ENCODE measurements around the gene THRSP. TPM values are rescaled to one million over a fixed set of nuclear protein-coding genes. Genes with fewer than 3 reads are reported as not detected.

THRSP gene
- total RNA-seq, 2 experiments from 2014 or later, result not detected

DNA sequence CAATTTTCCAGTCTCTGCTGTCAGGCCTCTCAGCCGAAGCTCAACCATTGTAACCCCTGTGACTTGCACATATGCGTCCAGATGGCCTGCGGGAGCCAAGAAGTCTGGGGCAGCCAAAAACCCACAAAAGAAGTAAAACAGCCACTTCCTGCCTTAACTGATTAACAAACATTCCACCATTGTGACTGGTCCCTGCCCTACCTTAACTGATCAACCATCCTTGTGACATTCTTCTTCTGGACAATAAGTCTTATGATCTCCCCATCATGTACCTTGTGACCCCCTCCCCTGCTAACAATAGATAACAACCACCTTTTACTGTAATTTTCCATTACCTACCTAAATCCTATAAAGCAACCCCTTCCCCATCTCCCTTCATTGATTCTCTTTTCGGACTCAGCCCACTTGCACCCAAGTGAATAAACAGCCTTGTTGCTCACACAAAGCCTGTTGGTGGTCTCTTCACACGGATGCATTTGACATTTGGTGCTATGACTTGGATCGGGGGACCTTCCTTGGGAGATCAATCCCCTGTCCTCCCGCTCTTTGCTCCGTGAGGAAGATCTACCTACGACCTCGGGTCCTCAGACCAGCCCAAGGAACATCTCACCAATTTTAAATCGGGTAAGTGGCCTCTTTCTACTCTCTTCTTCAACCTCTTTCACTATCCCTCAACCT, 17.3 kb downstream of the THRSP start:
- no peaks in the 10 kb centered on the region for H3K27me3 Mint-ChIP-seq
- H3K27ac ChIP-seq (ENCODE audit: low read depth in 1 of 2, low read length in 2 of 2), result no peak overlapping the region
- peak overlapping the region; percentile 93 for H3K27ac Mint-ChIP-seq
- ATAC-seq (ENCODE audit: poor library complexity) (no peak), DNase-seq (no peak)
- H3K4me1 Mint-ChIP-seq (ENCODE audit: low read depth), result peaks cover 48% of the 10 kb centered on the region
- no peaks in the 10 kb centered on the region for H3K27me3 ChIP-seq (ENCODE audit: control insufficient read depth in 1 of 2, insufficient read depth in 2 of 2, low read length in 2 of 2)
- peaks cover 34% of the 10 kb centered on the region for H3K4me1 ChIP-seq (ENCODE audit: insufficient read depth, low read length)
- H3K36me3 Mint-ChIP-seq (ENCODE audit: low read depth), result peaks cover 21% of the 10 kb centered on the region
- no peaks in the 10 kb centered on the region for H3K9me3 ChIP-seq (ENCODE audit: control insufficient read depth in 1 of 2, insufficient read depth in 1 of 2, low read length in 2 of 2)
- no peaks in the 10 kb centered on the region for H3K9me3 Mint-ChIP-seq
- ChIA-PET POLR2A (interaction anchor here (0.9 to 2.6 kb wide), 3 partner anchors 58 to 120 kb away, joined by 4 to 27 read pairs (median 13); partner anchors contain the start of genes ALG8 and INTS4), CTCF (interaction anchor here (0.9 kb wide), 1 partner anchor 10 kb away, joined by 3 read pairs; no protein-coding TSS in a partner anchor)
- no peak for TF ChIP-seq CTCF (IDR thresholded peaks at IDR 0.05)
- intact Hi-C loops (cut with DNase I, micrococcal nuclease), result loop anchor here in 1 of 2 experiments (2.0 to 5.0 kb wide), 3 partner anchors 56 to 491 kb away; partner anchors contain the start of gene NARS2
- no peak overlapping the region for H3K4me3 ChIP-seq (ENCODE audit: low read length)
- H3K4me3 Mint-ChIP-seq, result peak overlapping the region; percentile 96
- H3K36me3 ChIP-seq (ENCODE audit: insufficient read depth, low read length), result no peaks in the 10 kb centered on the region

DNA sequence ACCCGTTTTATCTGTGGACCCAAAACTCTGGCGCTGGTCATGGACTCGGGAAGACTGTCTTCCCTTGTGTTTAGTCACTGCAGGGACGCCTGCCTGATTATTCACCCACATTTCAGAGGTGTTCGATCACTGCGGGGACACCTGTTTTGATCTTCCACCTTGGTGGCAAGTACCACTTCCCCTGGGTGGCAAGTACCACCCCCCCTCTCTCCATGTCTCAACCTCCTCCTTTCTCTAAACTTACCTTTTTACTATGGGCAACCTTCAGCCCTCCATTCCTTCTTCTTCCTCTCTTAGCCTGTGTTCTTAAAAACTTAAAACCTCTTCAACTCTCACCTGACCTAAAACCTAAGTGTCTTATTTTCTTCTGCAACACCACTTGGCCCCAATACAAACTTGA, 17.9 kb downstream of the THRSP start:
- no peaks in the 10 kb centered on the region for H3K27me3 ChIP-seq (ENCODE audit: control insufficient read depth in 1 of 2, insufficient read depth in 2 of 2, low read length in 2 of 2)
- H3K4me3 ChIP-seq (ENCODE audit: low read length), result no peak overlapping the region
- H3K9me3 ChIP-seq (ENCODE audit: control insufficient read depth in 1 of 2, insufficient read depth in 1 of 2, low read length in 2 of 2), result no peaks in the 10 kb centered on the region
- H3K36me3 ChIP-seq (ENCODE audit: insufficient read depth, low read length), result no peaks in the 10 kb centered on the region
- Mint-ChIP-seq H3K27ac (peak overlapping the region; percentile 93), H3K27me3 (no peaks in the 10 kb centered on the region), H3K36me3 (ENCODE audit: low read depth) (peaks cover 20% of the 10 kb centered on the region), H3K9me3 (no peaks in the 10 kb centered on the region), H3K4me3 (peak overlapping the region; percentile 96), H3K4me1 (ENCODE audit: low read depth) (peaks cover 44% of the 10 kb centered on the region)
- ATAC-seq (ENCODE audit: poor library complexity), result no peak
- TF ChIP-seq CTCF (IDR thresholded peaks at IDR 0.05), result no peak
- peaks cover 33% of the 10 kb centered on the region for H3K4me1 ChIP-seq (ENCODE audit: insufficient read depth, low read length)
- H3K27ac ChIP-seq (ENCODE audit: low read depth in 1 of 2, low read length in 2 of 2), result no peak overlapping the region
- DNase-seq, result peak in 1 of 14 experiments; percentile 8
- intact Hi-C loops (cut with DNase I, micrococcal nuclease), result loop anchor here in 1 of 2 experiments (2.0 to 5.0 kb wide), 3 partner anchors 55 to 491 kb away; partner anchors contain the start of gene NARS2
- ChIA-PET POLR2A (no interaction called here), CTCF (no interaction called here)

GRCh38 chr11:78082146-78082545, 18.5 kb downstream of the THRSP start:
- Histone ChIP-seq H3K4me3 (ENCODE audit: low read length) (no peak overlapping the region), H3K27me3 (ENCODE audit: control insufficient read depth in 1 of 2, insufficient read depth in 2 of 2, low read length in 2 of 2) (no peaks in the 10 kb centered on the region), H3K4me1 (ENCODE audit: insufficient read depth, low read length) (peaks cover 27% of the 10 kb centered on the region), H3K36me3 (ENCODE audit: insufficient read depth, low read length) (no peaks in the 10 kb centered on the region), H3K27ac (ENCODE audit: low read depth in 1 of 2, low read length in 2 of 2) (no peak overlapping the region), H3K9me3 (ENCODE audit: control insufficient read depth in 1 of 2, insufficient read depth in 1 of 2, low read length in 2 of 2) (no peaks in the 10 kb centered on the region)
- intact Hi-C loops (cut with DNase I, micrococcal nuclease), result loop anchor here in 1 of 2 experiments (5.0 kb wide), 2 partner anchors 110 to 490 kb away; partner anchors contain the start of gene NARS2
- ChIA-PET CTCF (no interaction called here), POLR2A (no interaction called here)
- TF ChIP-seq CTCF (IDR thresholded peaks at IDR 0.05), result no peak
- H3K36me3 Mint-ChIP-seq (ENCODE audit: low read depth), result peaks cover 16% of the 10 kb centered on the region
- H3K27me3 Mint-ChIP-seq, result no peaks in the 10 kb centered on the region
- peak overlapping the region; percentile 96 for H3K4me3 Mint-ChIP-seq
- ATAC-seq (ENCODE audit: poor library complexity) (no peak), DNase-seq (no peak)
- peaks cover 40% of the 10 kb centered on the region for H3K4me1 Mint-ChIP-seq (ENCODE audit: low read depth)
- H3K9me3 Mint-ChIP-seq, result no peaks in the 10 kb centered on the region
- H3K27ac Mint-ChIP-seq, result peak overlapping the region; percentile 93

Data from CD4-positive, alpha-beta T cell (primary cell).